ENCODE results near the gene OLAH. TPM values are rescaled to one million over a fixed set of nuclear protein-coding genes. Genes with fewer than 3 reads are reported as not detected.

Gene OLAH
- total RNA-seq, 1 donor from 2014 or later = not detected

DNA sequence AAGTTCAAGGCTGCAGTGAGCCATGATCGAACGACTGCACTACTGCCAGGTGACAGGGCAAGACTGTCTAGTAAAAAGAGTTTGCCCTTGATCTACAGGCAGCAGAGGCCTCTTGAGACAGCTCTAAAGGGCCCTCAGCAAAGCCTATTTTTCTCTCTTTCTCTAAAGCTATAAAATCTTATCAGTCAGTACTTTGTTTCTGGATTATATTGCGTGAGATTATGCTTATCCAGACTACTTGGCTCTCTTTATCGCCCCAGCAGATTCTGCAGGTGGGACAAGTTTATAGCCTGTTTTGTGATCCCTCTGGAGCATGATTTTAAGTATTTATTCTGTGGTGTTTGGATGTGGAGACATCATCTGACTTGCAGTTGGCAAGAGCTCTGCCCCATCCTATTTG, 56.1 kb downstream of the OLAH start:
- Histone ChIP-seq H3K36me3 (ENCODE audit: insufficient read depth, low read length) (peaks cover 19% of the 10 kb centered on the region), H4K20me1 (ENCODE audit: insufficient read depth, low read length) (peaks cover 29% of the 10 kb centered on the region), H2AFZ (ENCODE audit: low read depth, low read length) (no peak overlapping the region), H3K79me2 (ENCODE audit: insufficient read depth, low read length) (peaks cover 50% of the 10 kb centered on the region), H3K4me2 (ENCODE audit: low read length) (no peak overlapping the region), H3K9ac (ENCODE audit: low read length) (no peak overlapping the region), H3K4me3 (ENCODE audit: insufficient read depth, low read depth, low read length) (no peak overlapping the region), H3K27ac (ENCODE audit: low read depth, low read length) (no peak overlapping the region), H3K27me3 (ENCODE audit: insufficient read depth, low read length) (no peaks in the 10 kb centered on the region), H3K4me1 (ENCODE audit: insufficient read depth, low read length) (peaks cover 12% of the 10 kb centered on the region), H3K9me3 (ENCODE audit: insufficient read depth, low read depth, low read length) (no peaks in the 10 kb centered on the region)
- no peak for DNase-seq (ENCODE audit: low read depth)
- no peaks in the 10 kb centered on the region for H3K9me3 Mint-ChIP-seq (ENCODE audit: unreplicated experiment)
- no peak overlapping the region for H3K27ac Mint-ChIP-seq (ENCODE audit: unreplicated experiment)
- no peak for FAIRE-seq
- H3K27me3 Mint-ChIP-seq (ENCODE audit: low read depth, unreplicated experiment) = no peaks in the 10 kb centered on the region
- TF ChIP-seq, protein P1, sequence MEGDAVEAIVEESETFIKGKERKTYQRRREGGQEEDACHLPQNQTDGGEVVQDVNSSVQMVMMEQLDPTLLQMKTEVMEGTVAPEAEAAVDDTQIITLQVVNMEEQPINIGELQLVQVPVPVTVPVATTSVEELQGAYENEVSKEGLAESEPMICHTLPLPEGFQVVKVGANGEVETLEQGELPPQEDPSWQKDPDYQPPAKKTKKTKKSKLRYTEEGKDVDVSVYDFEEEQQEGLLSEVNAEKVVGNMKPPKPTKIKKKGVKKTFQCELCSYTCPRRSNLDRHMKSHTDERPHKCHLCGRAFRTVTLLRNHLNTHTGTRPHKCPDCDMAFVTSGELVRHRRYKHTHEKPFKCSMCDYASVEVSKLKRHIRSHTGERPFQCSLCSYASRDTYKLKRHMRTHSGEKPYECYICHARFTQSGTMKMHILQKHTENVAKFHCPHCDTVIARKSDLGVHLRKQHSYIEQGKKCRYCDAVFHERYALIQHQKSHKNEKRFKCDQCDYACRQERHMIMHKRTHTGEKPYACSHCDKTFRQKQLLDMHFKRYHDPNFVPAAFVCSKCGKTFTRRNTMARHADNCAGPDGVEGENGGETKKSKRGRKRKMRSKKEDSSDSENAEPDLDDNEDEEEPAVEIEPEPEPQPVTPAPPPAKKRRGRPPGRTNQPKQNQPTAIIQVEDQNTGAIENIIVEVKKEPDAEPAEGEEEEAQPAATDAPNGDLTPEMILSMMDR (IDR thresholded peaks at IDR 0.05; ENCODE audit: insufficient read depth, low read depth, low read length) = no peak
- no peak for TF ChIP-seq EZH2 (IDR thresholded peaks at IDR 0.05; ENCODE audit: insufficient read depth, low read length)
- H3K4me1 Mint-ChIP-seq (ENCODE audit: low read depth, unreplicated experiment) = peaks cover 10% of the 10 kb centered on the region
- H3K4me3 Mint-ChIP-seq (ENCODE audit: unreplicated experiment) = peak overlapping the region; percentile 73
- peaks cover 14% of the 10 kb centered on the region for H3K36me3 Mint-ChIP-seq (ENCODE audit: low read depth, unreplicated experiment)

DNA sequence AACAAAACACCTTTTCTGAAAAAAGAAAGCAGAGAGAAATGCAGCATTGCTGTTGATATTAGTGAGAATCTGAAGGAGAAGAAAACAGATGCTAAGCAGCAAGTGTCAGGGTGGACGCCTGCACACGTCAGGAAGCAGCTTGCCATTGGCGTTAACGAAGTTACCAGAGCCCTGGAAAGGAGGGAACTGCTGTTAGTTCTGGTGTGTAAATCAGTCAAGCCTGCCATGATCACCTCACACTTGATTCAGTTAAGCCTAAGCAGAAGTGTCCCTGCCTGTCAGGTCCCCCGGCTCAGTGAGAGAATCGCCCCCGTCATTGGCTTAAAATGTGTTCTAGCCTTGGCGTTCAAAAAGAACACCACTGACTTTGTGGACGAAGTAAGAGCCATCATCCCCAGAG, 59.8 kb downstream of the OLAH start:
- TF ChIP-seq, protein P1 (IDR thresholded peaks at IDR 0.05; ENCODE audit: insufficient read depth, low read depth, low read length) = no peak
- TF ChIP-seq EZH2 (IDR thresholded peaks at IDR 0.05; ENCODE audit: insufficient read depth, low read length) = no peak
- Mint-ChIP-seq H3K36me3 (ENCODE audit: low read depth, unreplicated experiment) (peaks cover 20% of the 10 kb centered on the region), H3K4me3 (ENCODE audit: unreplicated experiment) (no peak overlapping the region), H3K4me1 (ENCODE audit: low read depth, unreplicated experiment) (peaks cover 10% of the 10 kb centered on the region), H3K27ac (ENCODE audit: unreplicated experiment) (no peak overlapping the region), H3K9me3 (ENCODE audit: unreplicated experiment) (no peaks in the 10 kb centered on the region), H3K27me3 (ENCODE audit: low read depth, unreplicated experiment) (no peaks in the 10 kb centered on the region)
- no peak overlapping the region for H3K4me2 ChIP-seq (ENCODE audit: low read length)
- peaks cover 4% of the 10 kb centered on the region for H3K4me1 ChIP-seq (ENCODE audit: insufficient read depth, low read length)
- H3K9me3 ChIP-seq (ENCODE audit: insufficient read depth, low read depth, low read length) = no peaks in the 10 kb centered on the region
- no peak overlapping the region for H3K4me3 ChIP-seq (ENCODE audit: insufficient read depth, low read depth, low read length)
- H2AFZ ChIP-seq (ENCODE audit: low read depth, low read length) = no peak overlapping the region
- H4K20me1 ChIP-seq (ENCODE audit: insufficient read depth, low read length) = peaks cover 29% of the 10 kb centered on the region
- H3K36me3 ChIP-seq (ENCODE audit: insufficient read depth, low read length) = peaks cover 31% of the 10 kb centered on the region
- no peak overlapping the region for H3K9ac ChIP-seq (ENCODE audit: low read length)
- peaks cover 40% of the 10 kb centered on the region for H3K79me2 ChIP-seq (ENCODE audit: insufficient read depth, low read length)
- no peak for DNase-seq (ENCODE audit: low read depth)
- no peak for FAIRE-seq
- H3K27ac ChIP-seq (ENCODE audit: low read depth, low read length) = no peak overlapping the region
- no peaks in the 10 kb centered on the region for H3K27me3 ChIP-seq (ENCODE audit: insufficient read depth, low read length)

DNA sequence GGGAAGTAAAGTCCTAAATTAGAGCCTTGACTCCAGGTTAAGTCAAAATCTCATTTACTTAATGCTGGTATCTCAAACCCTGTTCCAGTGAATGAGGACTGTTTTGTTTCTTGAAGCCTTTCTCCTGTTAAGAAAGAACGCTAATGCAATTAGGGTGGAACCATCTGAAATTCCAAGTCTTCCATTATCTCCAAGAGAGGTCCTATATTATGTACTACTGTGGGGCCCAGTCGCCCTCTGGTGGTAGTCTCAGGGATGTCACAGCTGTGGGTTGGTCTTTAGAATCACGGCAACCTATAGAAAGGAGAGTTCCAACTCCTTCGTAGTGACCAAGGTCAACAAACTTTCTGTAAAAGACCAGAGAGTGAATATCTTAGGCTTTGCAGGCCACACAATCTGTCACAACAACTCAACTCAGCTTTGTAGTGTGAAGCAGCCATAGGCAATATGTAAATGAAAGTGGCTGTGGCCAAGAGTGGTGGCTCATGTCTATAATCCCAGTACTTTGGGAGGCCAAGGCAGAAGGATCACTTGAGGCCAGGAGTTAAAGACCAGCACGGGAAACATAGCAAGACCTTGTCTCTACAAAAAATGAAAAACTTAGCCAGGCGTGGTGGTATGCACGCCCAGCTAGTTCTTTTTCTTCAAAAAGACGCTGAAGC, 62.7 kb downstream of the OLAH start:
- H3K27ac ChIP-seq (ENCODE audit: low read depth, low read length) = no peak overlapping the region
- peaks cover 14% of the 10 kb centered on the region for H4K20me1 ChIP-seq (ENCODE audit: insufficient read depth, low read length)
- H3K4me1 Mint-ChIP-seq (ENCODE audit: low read depth, unreplicated experiment) = no peaks in the 10 kb centered on the region
- H3K4me3 ChIP-seq (ENCODE audit: insufficient read depth, low read depth, low read length) = no peak overlapping the region
- H3K9me3 Mint-ChIP-seq (ENCODE audit: unreplicated experiment) = no peaks in the 10 kb centered on the region
- H3K4me1 ChIP-seq (ENCODE audit: insufficient read depth, low read length) = no peaks in the 10 kb centered on the region
- peak; percentile 17 for FAIRE-seq
- no peaks in the 10 kb centered on the region for H3K9me3 ChIP-seq (ENCODE audit: insufficient read depth, low read depth, low read length)
- H3K27me3 ChIP-seq (ENCODE audit: insufficient read depth, low read length) = no peaks in the 10 kb centered on the region
- H3K27ac Mint-ChIP-seq (ENCODE audit: unreplicated experiment) = no peak overlapping the region
- H3K4me3 Mint-ChIP-seq (ENCODE audit: unreplicated experiment) = no peak overlapping the region
- H3K9ac ChIP-seq (ENCODE audit: low read length) = no peak overlapping the region
- H3K4me2 ChIP-seq (ENCODE audit: low read length) = no peak overlapping the region
- no peak for TF ChIP-seq EZH2 (IDR thresholded peaks at IDR 0.05; ENCODE audit: insufficient read depth, low read length)
- TF ChIP-seq, protein P1 (IDR thresholded peaks at IDR 0.05; ENCODE audit: insufficient read depth, low read depth, low read length) = peak; percentile 97
- no peaks in the 10 kb centered on the region for H3K27me3 Mint-ChIP-seq (ENCODE audit: low read depth, unreplicated experiment)
- peaks cover 10% of the 10 kb centered on the region for H3K79me2 ChIP-seq (ENCODE audit: insufficient read depth, low read length)
- no peak overlapping the region for H2AFZ ChIP-seq (ENCODE audit: low read depth, low read length)
- peak; percentile 20 for DNase-seq (ENCODE audit: low read depth)
- peaks cover 23% of the 10 kb centered on the region for H3K36me3 Mint-ChIP-seq (ENCODE audit: low read depth, unreplicated experiment)
- H3K36me3 ChIP-seq (ENCODE audit: insufficient read depth, low read length) = peaks cover 31% of the 10 kb centered on the region
